ENCODE data around the gene WDR64.
"Not testable (repeated sequence)": the region's sequence is repeated elsewhere in the genome, so short reads cannot be mapped to it uniquely, and the experiment has no call there.

DNA sequence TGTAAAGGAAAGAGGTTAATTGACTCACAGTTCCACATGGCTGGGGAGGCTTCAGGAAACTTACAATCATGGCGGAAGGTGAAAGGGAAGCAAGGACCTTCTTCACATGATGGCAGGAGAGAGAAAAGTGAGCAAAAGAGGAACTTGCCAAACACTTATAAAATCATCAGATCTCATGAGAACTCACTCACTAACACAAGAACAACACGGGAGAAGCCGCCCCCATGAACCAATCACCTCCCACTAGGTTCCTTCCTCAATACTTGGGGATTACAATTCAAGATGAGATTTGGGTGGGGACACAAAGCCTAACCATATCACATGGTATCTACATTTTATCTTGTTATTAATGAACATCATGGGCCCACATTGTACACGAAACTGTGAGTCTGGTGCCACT, 51.7 kb downstream of the WDR64 start:
- TF ChIP-seq CTCF (conservative IDR thresholded peaks at IDR 0.05); ZFX (IDR thresholded peaks at IDR 0.05): not testable (repeated sequence)

All from C4-2B (cell line).